HL-60/S4 (cell line): ENCODE results near the gene PPDPF.
"Not testable (repeated sequence)": the region's sequence is repeated elsewhere in the genome, so short reads cannot be mapped to it uniquely, and the experiment has no call there.

Experiments used
- in situ Hi-C: fragments of 300-500 bp; cut with MboI; formaldehyde crosslinking; loops from 2 replicates; pipeline ENCODE4 v1.14.3; 2022; ENCODE audit warnings: low sequenced_read_pairs

PPDPF gene

DNA sequence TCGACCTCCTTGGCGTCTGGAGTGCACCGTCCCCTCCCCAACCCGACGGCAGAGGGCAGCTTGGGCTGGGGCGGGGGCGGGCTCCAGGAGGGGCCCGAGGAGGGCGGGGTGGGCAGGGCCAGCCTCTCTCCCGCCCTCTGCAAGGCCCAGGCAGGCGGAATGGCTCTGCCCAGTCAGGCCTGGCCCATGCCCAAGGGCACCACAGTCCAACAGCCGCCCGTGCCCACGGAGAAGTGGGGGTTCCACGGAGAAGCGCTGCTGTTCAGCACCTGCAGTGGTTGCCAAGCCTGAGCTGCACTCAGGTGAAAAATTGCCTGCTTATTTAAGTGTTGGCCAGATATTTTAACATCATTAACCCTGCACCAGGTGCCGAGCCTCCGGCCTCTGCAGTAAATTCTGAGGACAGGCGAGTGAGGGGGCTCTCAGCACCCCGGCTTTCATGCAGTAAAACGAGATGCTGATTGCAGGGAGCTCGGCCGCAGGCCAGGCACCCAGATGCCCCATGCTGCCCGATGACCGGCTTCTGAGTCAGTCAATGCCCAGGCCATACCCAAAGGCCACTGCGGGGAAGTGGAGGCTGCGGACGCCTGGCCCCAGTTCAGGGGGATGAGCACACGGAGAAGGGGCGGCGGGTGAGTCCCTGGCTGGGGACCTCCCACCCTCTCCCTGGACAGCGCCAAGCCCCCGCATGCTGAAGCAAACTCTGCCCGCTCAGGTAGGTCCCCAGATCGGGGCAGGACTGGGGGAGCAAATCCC is 27.3 kb downstream of the PPDPF start, which contains the start of gene SRMS:
Gene SRMS, minus strand, starts transcription at position 25 of the 756 bp plus-strand sequence. CDS start 286 bp downstream, outside the sequence.
- in situ Hi-C loops = no loop called here

DNA sequence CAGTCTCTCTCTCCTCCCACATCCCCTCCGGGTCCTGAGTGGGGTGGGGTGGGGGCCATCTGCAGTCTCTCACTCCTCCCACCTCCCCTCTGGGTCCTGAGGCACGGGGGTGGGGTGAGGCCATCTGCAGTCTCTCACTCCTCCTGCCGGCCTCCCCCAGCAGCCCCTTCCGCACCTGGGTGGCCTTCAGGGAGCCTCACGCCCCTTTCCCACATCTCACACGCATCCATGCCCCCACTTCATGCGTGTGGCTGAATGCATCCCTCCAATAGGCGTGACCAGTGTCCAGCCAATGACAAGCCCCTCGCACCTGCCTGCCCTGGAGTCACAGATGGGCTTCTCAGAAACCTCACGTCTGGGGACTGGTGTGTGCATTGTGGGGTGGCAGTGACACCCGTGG is 28.0 kb downstream of the PPDPF start:
- in situ Hi-C loops = no loop called here

DNA sequence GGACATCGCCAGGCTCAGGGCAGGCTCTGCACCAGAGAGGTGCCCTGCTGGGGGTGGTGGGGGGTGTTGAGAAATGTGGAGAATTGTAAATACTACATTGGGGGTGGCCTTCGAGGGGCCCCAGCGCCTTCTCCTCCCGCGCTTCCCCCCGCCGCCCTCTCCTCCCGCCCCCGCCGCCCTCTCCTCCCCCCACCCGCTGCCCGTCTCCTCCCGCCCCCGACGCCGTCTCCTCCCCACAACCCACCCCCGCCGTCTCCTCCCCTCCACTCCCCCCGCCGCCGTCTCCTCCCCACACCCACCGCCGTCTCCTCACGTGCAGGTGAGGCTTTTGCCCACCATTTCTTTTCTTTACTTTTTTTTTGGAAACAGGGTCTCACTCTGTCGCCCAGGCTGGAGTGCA is 28.5 kb downstream of the PPDPF start:
- in situ Hi-C loops = no loop called here

DNA sequence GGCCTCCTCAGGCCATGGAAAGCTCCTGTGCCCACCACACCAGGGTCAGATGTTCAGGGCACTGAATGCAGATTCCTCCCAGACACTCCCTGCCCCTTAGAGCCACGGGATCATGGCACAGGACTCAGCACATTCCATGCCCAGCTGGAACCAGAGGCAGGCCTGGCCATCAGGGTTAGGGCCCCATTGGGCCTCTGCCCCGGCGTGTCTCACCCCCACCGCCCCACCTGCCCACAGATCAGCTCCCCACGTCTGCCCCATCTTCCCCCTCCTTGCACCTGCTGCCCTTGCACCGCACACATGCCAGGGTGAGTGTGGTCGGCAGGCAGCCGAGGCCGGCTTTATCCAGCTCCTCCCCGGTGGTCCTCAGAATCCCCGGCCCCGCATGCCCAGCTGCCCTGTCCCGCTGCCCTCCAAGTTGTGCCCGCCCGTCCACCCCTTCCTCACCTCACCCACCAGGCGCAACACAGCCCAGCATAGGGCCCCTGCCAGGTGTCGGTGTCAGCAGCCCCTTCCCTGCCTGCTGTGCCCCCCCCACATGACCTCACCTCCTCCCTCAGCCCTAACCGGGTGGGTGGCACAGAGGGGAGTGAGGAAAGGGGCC is 29.2 kb downstream of the PPDPF start:
- in situ Hi-C loops = no loop called here

DNA sequence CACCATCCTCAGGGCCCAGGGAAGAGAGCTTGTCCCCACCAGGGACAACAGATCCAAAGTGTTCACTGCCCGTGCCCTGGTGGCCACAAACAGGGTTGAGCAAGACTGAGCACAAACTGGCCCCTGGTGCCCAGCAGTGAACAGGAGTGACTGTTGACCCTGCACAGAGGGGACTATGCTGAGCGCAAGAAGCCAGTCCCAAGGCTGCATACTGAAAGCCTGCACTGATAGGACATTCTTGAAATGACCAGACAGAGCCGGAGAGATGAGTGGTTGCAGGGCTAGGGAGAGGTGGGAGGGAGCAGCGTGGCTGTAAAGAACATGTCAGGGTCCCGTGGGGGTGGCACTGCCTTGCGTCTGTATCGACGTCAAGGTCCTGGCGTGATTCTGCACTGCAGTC is 30.5 kb downstream of the PPDPF start:
- in situ Hi-C loops = no loop called here

DNA sequence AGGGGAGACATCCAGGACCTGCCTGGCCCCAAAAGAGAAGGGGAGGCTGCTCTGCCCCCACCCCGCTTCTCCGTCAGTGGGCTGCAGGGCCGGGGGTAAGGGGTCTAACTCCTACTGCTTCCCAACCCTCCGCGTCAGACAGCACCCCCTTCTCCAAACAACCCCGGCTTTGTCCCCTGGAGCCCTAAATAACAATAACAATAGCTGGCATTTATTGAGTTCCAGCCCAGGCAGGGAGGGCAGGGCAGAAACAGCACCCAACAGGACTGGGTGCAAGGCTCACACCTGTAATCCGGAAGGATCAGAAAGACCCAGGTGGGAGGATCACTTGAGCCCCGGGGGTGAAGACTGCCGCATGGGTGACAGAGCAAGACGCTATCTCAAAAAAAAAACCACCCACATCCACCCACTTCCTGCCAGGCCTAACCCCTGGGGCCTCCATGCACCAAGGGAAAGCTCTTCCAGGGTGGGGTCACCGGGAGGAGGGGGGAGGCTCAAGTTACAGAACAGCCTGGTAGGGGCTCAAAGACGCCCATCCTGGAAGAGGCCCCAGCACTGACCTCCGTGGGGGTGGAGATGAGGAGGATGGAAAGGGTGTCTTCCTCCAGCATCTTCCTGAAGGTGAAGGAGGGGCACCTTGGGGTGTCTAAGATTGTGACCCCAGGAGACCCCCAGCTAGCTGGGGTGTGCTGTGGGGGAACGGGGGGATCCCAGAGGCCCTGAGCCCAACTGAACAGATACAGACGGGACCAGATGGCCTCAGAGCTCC is 32.1 kb downstream of the PPDPF start:
- in situ Hi-C loops = no loop called here

DNA sequence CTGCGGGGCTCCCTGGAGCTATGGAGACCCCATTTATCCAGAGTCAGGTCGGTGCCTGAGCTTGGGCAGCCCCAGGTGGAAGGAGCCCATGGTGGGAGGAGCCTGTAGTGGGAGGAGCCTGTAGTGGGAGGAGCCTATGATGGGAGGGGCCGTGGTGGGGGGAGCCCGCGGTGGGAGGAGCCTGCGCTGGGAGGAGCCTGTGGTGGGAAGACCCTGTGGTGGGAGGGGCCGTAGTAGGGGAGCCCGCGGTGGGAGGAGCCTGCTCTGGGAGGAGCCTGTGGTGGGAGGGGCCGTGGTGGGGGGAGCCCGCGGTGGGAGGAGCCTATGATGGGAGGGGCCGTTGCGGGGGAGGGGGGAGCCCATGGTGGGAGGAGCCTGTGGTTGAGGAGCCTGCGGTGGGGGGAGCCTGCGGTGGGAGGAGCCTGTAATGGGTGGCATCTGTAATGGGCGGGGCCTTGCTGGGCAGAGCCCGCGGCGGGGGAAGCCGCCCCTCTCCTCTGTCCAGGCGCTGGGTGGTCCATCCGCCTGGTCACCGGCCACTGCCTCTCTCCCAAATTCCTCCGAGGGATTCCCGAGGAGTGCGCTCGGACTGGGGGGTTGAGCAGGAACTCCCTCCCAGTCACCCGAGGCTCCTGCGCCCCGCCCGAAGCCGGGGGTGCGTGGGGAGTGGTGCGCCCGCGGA is 32.8 kb downstream of the PPDPF start:
- in situ Hi-C loops = no loop called here

DNA sequence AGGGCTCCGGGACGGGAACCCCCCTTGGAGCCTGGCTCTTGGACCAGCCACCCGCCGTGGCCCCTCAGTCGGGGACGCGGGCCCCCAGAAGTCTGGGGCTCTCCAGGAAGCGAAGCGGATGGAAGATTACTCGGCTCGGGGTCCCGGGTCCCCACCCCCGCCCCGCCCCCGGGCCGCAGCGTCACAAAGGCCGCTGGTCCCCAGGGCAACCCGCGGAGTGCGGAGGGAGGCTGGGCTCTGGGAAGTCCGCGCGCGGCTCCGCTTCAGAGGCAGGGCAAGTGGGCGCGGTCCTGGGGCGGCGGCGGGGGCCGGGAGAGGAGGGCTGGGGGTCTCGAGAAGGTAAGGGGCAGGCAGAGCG is 33.3 kb downstream of the PPDPF start, which contains the start of gene FNDC11:
Gene FNDC11, plus strand, starts transcription at position 227 of the 358 bp plus-strand sequence. CDS start 1,505 bp downstream, outside the sequence.
- in situ Hi-C loops = no loop called here

DNA sequence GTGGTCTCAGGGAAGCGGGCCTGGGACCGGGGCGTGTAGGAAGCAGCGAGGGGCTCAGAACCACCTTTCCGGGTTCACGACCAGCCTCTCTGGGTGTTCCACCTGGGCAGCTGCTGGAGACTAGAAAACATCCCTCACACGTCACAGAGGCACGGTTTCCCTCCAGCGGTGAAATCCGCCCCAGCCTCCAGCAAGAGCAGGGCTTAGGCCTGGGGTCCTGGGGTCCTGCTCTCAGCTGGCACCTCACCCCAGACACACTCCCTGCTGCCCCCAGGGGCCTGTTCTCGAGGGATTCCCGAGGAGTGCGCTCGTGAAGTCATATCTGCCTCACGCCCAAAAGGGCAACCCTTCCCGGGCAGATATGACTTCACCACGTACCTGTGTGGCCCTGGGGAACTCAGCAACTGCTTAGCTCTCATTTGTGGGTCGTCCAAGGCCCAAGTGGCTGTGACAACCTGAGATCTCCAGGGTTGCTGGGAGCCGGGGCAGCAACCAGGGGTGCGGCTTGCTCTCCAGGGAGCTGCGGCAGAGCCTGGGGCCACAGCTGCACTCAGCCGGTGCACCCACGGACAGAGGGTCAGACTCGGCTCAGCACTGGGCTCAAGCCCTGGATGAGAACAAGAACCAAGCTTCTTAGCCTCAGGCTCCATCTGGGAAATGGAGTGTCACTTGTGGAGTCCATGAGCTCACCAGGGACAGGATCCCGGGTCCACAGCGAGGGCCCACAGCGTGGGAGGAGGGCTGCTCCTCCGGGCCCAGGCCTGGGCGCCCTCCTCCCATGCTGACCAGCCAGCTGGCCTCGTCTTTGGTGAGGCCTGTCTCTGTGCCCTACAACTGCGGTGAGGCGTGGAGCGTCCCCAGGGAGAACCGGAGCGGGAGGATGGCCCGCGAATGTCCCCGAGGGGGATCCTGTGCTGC is 34.1 kb downstream of the PPDPF start:
- in situ Hi-C loops = no loop called here

DNA sequence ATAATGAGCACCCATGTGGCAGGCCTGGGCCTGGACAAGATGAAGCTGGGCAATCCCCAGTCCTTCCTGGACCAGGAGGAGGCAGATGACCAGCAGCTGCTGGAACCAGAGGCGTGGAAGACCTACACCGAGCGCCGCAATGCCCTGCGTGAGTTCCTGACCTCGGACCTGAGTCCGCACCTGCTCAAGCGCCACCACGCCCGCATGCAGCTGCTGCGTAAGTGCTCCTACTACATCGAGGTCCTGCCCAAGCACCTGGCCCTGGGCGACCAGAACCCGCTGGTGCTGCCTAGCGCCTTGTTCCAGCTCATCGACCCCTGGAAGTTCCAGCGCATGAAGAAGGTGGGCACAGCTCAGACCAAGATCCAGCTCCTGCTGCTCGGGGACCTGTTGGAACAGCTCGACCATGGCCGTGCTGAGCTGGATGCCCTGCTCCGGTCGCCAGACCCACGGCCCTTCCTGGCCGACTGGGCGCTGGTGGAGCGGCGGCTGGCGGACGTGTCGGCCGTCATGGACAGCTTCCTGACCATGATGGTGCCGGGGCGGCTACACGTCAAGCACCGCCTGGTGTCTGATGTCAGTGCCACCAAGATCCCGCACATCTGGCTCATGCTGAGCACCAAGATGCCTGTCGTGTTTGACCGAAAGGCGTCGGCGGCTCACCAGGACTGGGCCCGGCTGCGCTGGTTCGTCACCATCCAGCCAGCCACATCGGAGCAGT is 35.3 kb downstream of the PPDPF start:
- in situ Hi-C loops = no loop called here

DNA sequence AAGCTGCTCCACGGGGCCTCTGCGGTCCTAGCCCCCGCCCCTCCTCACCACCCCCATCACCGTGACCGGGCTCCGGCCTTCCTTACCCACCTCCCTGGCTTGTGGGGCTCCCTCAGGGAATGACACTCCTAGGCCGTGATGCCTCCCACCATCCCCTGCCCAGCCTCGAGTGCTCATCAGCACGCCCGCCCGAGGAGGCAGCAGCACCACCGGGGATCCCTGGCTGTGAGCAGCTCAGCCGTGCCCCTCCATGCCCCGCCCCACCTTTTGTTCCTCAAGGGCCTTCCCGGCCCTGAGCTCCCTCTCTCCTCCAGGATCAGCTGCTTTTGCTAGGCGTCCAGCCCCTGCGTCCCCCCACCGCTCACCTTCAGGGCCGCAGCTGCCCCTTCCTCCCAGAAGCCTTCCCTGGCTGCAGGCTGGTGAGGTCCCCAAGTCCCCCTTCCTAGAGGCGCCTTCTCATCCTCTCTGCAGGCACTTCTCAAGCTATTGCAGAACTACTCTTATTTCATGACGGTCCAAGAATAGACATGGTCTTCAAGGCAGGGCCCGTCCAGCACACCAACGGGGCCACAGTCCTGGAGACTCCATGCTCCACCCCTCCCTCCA is 36.4 kb downstream of the PPDPF start:
- in situ Hi-C loops = no loop called here

DNA sequence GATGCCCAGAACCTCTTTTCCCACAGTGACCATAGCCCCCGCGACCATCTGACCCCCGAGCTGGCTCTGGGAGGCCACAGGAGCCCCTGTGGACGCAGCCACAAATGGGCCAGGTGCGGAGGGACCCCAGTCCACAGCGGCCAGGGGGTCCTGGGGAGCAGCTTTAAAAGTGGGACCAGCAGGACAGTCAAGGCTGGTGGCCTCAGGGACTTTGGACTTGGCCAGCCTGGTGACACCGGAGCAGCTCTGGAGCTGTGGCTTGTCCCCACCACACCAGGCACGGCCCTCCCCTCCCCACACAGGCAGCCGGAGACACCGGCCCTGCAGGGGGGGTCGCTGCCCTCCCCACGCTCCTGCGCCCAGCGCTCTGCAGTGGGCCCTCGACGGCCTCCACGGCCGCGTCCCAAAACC is 36.9 kb downstream of the PPDPF start:
- in situ Hi-C loops = no loop called here

DNA sequence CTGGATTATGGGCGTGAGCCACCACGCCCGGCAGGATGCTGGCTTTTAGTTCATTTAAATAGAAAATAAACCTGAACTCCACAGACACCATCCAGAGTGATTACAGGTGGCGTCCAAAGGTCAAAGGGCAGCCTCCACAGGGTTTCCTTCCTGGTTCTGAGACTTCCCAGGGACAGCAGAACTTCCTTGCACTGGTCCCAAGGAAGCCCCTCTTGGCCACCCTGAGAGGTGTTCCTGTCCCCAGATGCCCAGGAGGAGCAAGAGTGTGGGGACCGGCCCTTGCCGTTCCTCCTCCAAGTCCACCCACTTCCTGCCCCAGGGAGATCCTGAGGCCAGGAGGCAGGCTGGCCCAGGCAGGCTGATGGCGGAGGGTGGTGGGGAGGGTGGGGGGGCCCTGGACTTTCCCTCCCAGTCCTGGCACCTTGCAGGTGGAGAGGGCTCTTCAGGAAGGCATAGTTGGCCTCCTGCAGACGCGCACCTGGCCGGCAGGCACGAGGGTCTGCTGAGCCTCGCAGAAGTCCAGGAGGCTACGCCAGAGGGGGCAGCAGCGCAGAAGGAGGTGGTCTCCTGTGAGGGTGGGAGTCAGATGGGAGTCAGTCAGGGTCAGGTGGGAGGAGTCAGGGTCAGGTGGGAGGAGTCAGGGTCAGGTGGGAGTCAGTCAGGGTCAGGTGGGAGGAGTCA is 38.4 kb downstream of the PPDPF start:
- in situ Hi-C loops = no loop called here

DNA sequence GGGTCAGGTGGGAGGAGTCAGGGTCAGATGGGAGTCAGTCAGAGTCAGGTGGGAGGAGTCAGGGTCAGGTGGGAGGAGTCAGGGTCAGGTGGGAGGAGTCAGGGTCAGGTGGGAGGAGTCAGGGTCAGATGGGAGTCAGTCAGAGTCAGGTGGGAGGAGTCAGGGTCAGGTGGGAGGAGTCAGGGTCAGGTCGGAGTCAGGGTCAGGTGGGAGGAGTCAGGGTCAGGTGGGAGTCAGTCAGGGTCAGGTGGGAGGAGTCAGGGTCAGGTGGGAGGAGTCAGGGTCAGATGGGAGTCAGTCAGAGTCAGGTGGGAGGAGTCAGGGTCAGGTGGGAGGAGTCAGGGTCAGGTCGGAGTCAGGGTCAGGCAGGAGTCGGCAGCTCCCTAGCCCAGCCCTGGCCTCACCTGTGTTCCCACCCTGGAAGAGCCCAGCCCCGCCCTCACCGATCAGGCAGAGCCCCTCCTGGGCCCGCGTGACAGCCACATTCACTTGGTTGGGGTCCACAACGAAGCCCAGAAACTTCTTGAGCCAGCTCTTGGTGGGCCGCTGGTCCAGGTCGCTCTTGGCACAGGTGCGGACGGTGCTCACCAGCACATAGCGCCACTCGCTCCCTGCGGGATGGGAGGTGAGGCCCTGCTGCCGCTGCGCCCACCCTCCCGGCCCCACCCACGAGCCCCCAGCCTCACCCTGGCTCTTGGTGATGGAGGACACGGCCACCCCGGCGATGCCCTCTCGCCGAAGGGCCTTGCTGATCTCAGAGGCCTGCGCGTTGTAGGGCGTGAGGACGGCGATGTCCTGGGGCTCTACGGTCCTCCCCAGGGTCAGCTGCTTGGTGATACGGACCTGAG is 39.1 kb downstream of the PPDPF start:
- in situ Hi-C loops = not testable (repeated sequence)

DNA sequence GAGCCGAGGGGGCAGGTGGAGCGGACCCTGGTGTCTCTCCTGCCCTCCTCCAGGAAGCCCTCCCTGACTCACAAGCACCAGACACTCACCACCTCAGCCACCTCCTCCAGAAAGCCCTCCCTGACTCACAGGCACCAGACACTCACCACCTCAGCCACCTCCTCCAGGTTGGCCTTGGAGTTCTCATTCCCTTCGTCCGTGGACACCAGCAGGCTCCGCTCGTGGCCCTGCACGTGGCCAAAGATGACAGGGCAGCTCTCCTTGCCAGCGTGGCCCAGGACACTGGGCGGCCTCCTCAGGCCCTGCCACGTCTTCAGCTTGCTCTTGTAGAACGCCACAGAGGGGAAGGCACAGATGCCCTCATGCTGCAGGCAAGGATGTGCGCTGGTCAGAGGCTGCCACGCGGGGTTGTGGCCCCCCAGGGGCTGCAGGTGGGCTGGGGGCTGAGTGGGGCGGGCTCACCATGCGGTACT is 39.8 kb downstream of the PPDPF start:
- in situ Hi-C loops = no loop called here

DNA sequence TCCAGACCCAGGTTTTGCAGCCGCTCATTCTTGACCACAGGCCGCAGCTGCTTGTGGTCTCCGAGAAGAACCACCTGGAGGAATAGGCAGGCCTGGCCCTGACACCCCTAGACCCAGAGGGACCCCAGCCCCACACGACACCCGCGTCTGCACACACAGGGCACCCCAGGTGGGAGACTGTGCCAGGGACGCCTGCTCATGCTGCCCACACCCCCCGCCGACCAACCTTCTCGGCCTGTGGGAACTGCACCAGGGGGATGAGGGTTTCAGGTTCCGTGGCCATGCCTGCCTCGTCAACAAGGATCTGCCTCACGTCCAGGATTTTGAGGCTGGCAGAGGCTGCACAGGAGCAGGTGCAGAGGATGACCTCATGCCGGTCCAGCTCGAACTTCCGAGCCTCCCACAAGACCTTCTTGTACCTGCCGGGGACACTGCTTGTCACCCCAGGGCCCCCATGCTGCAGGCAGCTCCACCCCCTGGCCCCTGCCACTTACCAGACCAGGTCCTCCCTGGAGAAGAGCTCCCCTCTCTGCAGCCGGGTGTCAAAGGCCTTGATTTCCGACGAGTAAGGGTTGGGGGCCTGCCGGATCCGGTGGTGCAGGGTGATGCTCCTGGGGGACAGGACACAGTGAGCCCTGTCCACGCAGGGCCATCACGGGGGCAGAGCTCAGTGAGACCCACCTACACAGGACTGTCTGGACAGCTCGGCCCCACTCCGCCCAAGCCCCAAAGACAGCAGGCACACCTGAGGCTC is 40.5 kb downstream of the PPDPF start:
- in situ Hi-C loops = no loop called here
